SK-N-MC (cell line): ENCODE results near the gene HYAL2.

Experiments used
- DNase-seq: peaks from one replicate; pipeline ENCODE4 v3.0.0-alpha.2; 2011; ENCODE audit warnings: low read depth, low spot score
- H3K27ac ChIP-seq: fragments of 200-600 bp; sonication (generic); 2 replicates; pipeline ENCODE4 v1.5.1; 2016; ENCODE audit warnings: mixed run types
- H3K36me3 ChIP-seq: fragments of 200-600 bp; sonication (generic); 2 replicates; pipeline ENCODE4 v1.6.1; 2017; ENCODE audit warnings: antibody characterized with exemption, low read length, mixed read lengths; ENCODE audit not compliant: insufficient read depth
- H3K4me3 ChIP-seq: fragments of 200-600 bp; sonication (generic); 2 replicates; pipeline ENCODE4 v1.5.1; 2016
- H3K9ac ChIP-seq: fragments of 200-600 bp; sonication (generic); 2 replicates; pipeline ENCODE4 v1.8.0; 2017; ENCODE audit warnings: mixed run types, mixed read lengths; ENCODE audit not compliant: insufficient read length
- H3K9me3 ChIP-seq: fragments of 200-600 bp; sonication (generic); 2 replicates; pipeline ENCODE4 v1.6.1; 2017; ENCODE audit warnings: low read depth, mild to moderate bottlenecking, antibody characterized with exemption, low read length, moderate library complexity, mixed read lengths
- EZH2 ChIP-seq: fragments of 200-600 bp; sonication (generic); IDR thresholded peaks from one replicate; pipeline ENCODE4 v1.6.1; 2017; ENCODE audit warnings: antibody characterized with exemption
- FOXP2 ChIP-seq: optimal IDR thresholded peaks from 2 replicates; pipeline ENCODE3; 2011; ENCODE audit warnings: mild to moderate bottlenecking, moderate library complexity; ENCODE audit not compliant: insufficient read depth; ENCODE audit errors: extremely low read length, control extremely low read depth
- POLR2AphosphoS5 ChIP-seq: IDR thresholded peaks from 2 replicates; pipeline ENCODE4 v1.6.1; 2012; ENCODE audit warnings: mild to moderate bottlenecking, low read depth, low read length, borderline replicate concordance

Gene HYAL2

GRCh38 chr3:50269977-50270413 is 52.5 kb downstream of the HYAL2 start:
- no peak overlapping the region for H3K27ac ChIP-seq
- no peak overlapping the region for H3K9ac ChIP-seq
- H3K36me3 ChIP-seq = no peaks in the 10 kb centered on the region
- DNase-seq = no peak
- no peak for TF ChIP-seq POLR2AphosphoS5
- TF ChIP-seq FOXP2 = no peak
- no peak for TF ChIP-seq EZH2
- H3K4me3 ChIP-seq = no peak overlapping the region
- H3K9me3 ChIP-seq = no peaks in the 10 kb centered on the region

- Histone ChIP-seq H3K9me3 (no peaks in the 10 kb centered on the region), H3K9ac (no peak overlapping the region), H3K4me3 (no peak overlapping the region), H3K36me3 (no peaks in the 10 kb centered on the region), H3K27ac (no peak overlapping the region)
- no peak for DNase-seq
- no peak for TF ChIP-seq POLR2AphosphoS5
- TF ChIP-seq EZH2 = no peak
- no peak for TF ChIP-seq FOXP2
Observed at GRCh38 chr3:50269460-50269859, 53.1 kb downstream of the HYAL2 start.

DNA sequence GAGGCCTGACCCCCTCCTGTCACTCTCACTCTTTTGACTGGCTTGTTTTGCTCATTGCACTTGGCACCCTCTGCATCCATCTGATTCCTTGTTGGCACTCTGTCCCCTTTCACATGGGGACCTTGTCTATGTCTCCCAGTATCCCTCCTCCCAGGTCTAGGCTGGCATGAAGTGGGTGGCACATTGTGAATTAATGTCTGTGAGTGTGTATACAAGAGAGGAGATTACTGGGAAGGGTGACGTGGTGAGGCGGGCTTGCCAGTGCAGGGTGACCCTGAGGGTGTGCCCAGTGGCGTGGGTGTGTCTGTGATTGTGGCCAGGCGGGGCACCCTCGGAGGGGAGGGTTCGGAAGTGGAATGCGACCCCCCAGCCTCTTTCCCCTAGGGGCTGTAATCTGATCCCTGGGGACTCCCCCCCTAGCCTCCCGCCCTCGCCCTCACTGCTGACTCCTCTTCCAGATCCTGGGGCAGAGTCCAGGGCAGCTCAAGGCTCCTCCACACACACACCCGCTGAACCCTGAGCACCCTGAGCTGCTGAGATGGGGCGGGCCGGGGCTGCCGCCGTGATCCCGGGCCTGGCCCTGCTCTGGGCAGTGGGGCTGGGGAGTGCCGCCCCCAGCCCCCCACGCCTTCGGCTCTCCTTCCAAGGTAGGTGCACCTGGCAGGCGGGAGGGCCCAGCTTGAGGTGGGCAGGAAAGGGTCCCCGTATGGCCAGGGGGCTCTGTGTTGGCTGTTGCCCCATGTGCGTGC is 53.7 kb downstream of the HYAL2 start, which contains the start of gene SEMA3B:
SEMA3B (plus strand) TSS at position 445 of the 749 bp plus-strand sequence; CDS start at position 539, 94 bp downstream.
- DNase-seq = no peak
- Histone ChIP-seq H3K9ac (no peak within 1 kb of the TSS), H3K4me3 (no peak within 1 kb of the TSS), H3K36me3 (no peaks in the 10 kb centered on the region), H3K9me3 (no peaks in the 10 kb centered on the region), H3K27ac (no peak within 1 kb of the TSS)
- TF ChIP-seq EZH2 (no peak), FOXP2 (no peak), POLR2AphosphoS5 (no peak)

- H3K4me3 ChIP-seq = no peak overlapping the region
- no peak for DNase-seq
- TF ChIP-seq EZH2 (no peak), FOXP2 (no peak), POLR2AphosphoS5 (no peak)
- no peaks in the 10 kb centered on the region for H3K9me3 ChIP-seq
- no peaks in the 10 kb centered on the region for H3K36me3 ChIP-seq
- H3K9ac ChIP-seq = no peak overlapping the region
- no peak overlapping the region for H3K27ac ChIP-seq
Observed at GRCh38 chr3:50268276-50268675, 54.3 kb downstream of the HYAL2 start.
